HG03039 (cell line): ENCODE measurements around the gene EBF4.

Experiments used
- ATAC-seq: cut with Tn5 transposase; IDR thresholded peaks from one replicate; pipeline ENCODE4 v1.9.1; 2021; ENCODE audit warnings: mild to moderate bottlenecking, moderate library complexity; ENCODE audit not compliant: unreplicated experiment

EBF4 gene

DNA sequence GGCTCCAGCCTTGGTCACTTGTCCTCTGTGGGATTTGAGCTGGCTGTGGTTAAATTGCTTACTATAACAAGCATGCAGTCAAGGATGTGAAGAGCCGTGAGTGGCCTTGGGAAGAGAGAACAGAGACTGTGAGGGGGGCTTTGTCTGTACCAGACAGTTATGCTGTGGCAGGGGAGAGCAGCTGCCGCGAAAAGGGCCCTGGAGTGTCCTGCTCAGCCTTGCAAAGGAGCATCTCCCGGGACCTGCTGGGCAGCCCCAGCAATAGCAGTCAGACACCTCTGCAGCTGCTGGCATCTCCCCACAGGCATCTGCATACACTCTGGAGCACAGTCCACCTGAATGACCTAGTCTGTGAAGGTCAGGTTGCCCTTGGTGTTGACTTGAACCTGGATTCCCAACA, 6.3 kb downstream of the EBF4 start:
- ATAC-seq: no peak

DNA sequence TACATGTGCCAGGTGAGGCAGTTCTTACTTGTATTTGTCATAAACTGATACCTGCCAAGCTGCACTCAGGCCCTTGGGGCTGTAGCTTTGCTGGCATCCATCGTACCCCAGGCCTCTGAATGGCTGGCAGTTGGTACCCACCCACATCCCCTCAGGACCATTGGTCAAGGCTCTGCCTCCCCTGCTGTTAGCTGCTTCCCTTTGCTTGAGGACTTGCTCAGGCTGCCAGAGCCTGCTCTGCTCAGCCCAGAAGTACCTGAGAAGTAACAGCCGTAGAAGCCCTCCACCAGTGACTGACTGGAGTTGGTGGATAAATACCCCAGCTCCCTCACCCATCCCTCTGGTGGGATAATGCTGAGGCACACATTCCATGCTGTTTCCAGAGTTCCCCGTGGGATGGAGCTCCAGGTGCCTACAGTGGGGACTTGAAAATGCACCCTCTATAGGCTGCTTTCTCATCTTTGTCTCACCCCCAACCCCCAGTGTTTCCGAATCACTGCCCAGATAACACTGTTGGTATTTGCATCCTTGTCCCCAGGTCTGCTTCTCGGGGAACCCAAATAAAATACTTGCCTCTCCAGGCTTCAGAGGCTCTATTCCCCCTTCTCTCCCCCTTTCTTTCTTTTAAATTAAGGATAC, 7.3 kb downstream of the EBF4 start:
- no peak for ATAC-seq

DNA sequence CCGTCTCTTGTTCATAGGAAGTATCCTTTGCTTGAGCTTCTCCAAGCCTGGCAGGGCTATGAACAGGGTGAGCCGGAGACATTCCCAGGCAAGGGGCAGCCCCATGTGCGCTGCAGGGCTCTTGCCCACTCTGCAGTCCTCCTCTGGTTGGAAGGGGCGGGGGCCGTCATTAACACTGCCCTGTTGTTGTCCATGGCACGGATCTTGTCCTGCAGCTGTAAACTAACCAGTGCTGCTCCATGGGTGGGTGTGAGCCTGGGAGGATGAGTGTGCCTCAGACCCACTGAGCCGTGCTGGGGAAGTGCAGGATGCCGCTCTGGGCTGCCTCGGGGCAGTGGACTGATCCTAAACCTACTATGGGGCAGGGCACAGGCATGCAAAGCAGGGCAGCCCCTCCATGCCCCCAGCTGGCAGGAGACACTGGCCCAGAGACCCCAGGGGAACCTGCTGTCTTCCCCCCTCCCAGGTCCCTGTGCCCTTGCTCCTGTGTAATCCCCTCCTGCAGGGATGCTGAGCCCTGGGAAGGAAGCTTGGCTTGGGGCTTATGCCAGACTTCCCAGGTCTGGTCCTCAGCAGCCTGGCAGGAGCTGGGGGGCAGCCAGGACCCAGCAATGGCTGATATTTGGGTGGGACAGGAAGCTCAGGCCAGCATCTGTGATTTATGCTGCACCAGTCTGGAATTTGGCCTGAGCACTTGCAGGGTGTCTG, 8.5 kb downstream of the EBF4 start:
- ATAC-seq: no peak

DNA sequence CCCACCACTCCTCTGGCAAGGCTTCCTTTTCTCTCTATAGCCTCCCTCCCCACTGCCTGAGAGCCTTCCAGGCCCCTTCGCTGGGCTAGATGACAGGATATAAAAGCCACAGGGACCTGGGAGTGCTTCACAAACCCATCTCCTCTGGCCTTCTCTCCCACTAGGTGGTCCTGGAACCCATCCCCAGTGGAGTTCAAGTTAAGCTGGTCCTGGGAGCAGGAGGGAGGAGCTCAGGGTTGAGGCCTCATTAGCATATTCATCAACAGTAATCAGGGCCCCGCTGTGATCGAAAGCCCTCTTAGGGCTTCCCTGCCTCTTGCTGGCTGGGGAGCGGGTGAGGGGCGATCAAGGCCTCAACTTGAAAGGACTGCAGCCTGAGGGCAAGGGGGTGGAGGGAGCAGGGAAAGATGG, 9.1 kb downstream of the EBF4 start:
- no peak for ATAC-seq

DNA sequence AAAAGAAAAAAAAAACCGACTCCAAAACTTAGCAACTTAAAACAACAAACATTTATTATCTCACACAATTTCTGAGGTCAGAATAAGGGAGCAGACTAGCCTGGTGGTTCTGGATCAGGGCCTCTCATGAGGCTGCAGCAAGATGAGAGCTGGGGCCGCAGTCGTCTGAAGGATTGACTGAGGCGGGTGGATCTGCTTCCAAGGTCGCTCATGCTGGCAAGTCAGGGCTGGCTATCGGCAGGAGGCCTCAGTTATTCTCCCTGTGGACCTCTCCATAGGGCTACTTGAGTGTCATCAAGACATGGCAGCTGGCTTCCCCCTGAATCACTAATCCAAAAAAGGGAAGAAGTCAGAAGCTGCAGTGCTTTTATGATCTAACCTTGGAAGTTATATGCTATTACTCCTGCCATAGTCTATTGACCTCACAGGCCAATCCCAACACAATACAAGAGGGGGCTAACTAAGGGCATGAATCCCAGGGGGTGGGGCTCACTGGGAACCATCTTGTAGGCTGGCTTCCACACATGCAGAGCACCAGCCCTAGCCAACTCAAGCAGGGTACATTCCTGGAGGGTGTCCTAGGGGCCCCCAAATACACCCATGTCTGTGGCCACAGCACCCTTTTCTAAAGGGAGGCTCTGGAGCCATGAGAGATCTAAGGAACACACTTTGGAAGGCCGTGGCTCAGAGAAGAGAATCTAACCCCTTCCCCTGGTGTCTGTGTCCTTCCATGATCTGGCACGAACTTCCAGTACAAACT, 11.3 kb downstream of the EBF4 start:
- no peak for ATAC-seq

DNA sequence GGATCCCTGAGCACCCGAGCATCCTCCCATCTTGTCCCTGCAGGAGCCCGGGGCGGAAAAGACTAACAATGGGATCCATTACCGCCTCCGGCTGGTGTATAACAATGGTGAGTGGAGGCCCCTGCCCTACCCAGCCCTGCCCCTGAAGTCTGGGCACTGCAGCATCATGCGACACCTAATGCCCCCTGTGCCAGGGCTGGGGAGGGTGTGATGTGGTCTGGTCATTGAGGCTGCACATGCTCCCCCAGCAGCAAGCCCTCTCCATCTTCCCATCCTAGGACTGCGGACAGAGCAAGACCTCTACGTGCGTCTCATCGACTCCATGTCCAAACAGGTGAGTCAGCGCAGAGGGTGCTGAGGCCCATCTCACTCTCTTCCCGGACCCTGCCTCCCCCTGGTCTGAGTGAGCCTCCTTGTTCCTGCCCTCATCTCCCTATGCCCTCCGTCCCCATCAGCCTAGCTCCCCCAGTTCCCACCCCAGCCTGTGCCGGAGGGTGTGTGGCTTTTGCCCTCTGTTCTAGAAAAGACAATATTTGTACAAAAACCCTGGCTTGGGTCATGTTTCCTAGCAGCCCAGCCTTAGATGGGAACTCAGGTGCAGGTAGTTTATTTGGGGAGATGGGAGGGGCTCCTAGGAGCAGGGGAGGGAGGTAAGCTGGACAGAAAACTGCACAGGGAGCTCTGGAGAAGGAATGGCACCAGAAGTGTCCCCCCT, 13.5 kb downstream of the EBF4 start:
- ATAC-seq: no peak

DNA sequence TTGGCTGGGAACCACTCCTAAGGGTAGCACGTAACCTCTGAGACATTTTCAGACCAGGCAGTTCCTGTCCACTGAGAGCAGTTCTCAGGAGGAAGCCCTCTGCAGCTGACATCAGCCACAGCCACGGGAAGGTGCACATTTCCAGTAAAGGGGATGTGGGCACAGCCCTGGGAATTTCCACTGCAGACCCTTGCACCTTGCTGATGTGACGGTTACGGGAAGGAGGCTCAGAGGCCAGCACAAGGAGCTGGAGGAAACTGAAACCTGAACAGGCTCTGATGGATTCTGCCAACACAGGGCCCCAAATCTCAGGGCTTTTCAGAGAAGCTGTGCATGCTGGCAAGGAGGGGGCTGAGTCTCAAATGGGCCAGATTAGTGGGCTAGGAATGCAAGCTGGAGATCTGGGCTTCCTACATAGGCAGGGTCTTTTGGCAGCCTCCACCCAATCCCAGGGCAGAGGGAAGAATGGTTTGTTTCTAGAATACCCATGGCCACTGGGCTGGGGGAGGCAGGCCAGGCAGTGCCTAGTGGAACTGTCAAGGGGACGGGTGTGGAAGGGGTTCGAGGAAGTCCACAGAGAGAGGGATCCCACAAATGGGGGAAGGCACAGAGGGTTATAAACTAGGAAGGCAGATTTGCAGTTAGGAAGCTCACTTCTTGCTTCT, 14.2 kb downstream of the EBF4 start:
- ATAC-seq: no peak

DNA sequence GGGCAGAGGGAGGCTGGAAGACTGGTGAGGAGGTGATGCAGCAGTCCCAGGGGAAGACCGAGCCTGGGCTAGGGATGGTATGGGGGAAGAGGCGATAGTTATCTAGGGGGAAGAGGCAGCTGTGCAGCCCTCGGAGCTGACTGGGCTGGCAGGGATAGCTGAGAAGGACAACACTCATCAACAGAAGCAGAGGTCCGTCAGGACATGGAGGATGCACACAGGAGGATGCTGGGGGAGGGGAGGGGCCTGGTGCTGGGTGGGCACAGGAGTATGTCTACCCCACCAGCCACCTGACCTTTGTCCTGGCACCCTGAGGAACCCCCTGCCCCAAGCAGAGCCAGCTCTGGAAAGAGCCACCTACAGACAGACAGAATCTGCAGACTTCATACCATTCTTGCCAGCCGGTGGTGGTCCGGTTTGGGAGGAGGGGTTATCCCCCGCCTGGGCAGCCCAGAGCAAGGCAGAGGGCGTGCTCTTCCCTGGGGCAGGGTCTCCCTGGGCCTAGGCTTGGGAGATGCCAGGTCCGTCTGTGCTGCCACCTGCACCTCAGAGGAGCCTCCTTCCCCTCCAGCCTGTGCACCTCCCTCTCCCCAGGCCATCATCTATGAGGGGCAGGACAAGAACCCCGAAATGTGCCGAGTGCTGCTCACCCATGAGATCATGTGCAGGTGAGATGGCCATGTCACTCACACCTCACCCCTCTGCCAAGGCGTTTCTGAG, 14.9 kb downstream of the EBF4 start:
- no peak for ATAC-seq

DNA sequence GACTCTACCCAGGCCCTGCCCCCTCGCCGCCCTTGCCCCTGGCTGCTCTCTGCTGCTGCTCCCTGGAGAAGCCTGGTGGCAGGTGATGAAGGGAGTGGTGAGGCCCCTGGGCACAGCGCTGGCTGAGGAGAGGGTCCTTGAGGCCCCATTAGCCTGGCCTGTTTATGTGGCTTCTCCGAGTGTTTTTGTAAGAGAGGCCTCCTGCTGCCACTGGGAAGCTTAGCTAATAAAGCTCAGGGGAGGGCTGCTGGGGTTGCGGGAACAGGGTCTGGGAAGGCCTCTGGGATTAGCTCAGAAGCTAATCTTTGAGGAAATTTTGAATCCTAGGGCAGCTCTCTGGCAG, 15.5 kb downstream of the EBF4 start:
- no peak for ATAC-seq

DNA sequence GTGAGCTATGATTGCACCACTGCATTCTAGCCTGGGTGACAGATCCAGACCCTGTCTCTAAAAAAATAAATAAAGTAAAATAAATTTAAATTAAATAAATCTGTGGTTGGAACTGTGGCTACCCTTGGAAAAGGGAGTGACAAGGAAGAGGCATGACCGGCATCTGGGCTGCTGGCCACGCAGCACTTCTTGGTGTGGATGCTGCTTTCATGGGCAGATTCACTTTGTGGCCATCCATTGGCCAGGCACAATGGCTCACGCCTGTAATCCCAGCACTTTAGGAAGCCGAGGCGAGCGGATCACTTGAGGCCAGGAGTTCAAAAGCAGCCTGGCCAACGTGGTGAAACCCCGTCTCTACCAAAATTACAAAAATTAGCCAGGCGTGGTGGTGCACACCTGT, 16.1 kb downstream of the EBF4 start:
- no peak for ATAC-seq

DNA sequence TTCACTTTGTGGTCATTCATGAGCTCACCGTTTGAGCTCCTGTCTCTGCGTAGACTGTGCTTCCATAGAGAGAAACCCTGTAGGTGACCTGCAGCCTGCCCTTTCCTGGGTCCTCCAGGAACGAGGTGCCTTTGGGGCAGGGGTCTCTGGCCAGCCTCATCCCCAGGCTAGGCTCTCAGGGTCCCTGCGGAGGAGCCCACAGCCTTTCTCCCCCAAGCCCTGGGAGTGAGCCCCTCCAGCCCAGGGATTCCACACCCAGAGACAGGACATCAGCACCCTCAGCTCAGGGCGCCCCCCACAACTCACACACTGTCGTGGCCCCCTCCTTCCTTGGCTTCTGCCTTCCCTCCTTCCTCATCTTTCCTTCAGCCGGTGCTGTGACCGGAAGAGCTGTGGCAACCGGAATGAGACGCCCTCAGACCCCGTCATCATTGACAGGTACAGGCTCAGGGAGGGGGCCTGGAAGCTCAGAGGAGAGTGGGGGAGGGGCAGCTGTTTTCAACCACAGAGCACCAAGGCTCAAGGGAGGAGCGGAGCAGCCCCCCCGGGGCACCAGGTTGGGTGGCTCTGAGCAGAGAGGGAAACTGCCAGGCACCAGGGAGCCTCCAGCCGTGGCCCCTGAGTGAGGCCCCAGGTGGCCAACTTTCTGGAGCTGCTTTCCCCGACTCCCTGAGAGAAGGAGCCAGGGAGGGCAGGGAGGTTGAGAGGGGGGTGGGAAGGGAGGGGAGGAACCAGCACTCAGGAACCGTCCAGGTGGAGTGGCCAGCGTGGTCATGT, 16.8 kb downstream of the EBF4 start:
- ATAC-seq: no peak

DNA sequence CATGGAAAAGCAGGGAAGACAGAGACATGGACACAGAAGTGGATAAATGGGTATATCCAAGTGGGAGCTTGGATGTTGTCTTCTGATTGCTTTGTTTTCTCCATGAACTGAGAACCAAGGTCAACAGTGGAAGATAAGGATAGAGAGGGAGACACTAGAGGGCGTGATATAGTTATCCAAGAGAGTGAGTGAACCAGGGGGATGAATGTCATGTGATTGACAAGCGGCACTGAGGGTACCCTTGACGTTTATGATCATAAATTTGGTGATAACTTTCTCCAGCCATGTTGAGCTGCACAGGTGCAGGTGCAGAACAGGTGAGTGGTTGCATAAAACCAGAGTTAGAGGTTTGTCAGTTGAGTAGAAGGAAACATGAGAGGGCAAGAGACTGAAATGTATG, 20.7 kb downstream of the EBF4 start:
- ATAC-seq: no peak

DNA sequence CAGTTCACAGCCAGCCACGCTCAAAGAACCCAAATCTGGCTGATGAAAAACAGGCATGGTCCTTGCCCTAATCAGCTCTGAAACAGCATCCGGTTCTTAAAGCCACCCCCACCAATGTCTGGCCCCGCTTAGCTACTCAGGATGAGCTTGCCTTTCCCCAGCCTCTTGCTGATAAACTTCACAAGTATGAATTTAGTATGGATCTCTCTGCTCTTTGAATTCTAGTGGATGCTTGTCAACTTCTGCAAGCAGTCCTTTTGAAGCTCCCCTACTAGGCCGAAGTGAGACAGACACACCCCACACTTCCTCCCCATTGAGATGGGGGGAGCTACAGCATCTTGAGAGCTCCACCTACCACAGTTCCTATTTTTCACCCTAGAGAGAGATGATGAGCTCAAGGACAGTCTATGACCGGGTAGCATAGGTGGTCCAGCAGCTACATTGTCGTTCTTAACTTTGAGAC, 36.7 kb downstream of the EBF4 start:
- no peak for ATAC-seq

DNA sequence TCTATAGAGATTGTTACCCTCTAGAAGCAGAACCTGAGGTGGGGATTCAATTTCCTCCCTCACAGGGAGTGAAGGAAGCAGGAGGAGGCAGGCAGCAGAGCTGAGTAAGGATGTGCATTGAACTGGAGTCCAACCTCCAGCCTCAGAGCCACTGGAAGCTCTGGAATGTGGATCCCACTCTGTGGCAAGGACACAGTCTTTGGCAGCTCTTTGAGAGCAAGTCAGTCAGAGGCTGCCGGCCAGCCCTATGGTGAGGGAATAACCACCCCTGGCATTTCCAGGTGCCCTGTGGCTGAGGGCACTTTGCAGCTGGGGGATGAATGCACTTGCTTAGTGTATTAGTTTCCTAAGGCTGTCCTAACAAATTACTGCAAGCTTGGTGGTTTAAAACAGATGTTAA, 37.2 kb downstream of the EBF4 start:
- ATAC-seq: no peak

DNA sequence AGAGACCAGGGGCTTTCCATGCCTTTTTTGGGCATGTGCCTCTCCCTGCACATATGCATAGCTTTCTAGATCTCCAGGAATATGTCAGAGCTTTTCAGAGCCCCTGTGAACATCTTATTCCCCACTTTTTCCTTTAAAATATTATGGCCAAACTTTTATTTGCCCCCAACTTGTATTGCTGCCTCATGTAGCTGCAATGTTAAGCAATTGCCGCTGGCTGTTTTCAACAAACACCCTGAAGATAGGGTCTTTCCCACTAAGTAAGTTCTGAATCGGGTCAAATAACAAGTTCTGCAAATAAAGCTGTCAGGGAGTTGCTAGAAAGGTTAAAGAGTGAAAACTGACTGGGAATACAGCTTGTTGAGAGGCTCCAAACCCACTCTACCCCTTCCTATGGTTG, 42.3 kb downstream of the EBF4 start:
- ATAC-seq: no peak

DNA sequence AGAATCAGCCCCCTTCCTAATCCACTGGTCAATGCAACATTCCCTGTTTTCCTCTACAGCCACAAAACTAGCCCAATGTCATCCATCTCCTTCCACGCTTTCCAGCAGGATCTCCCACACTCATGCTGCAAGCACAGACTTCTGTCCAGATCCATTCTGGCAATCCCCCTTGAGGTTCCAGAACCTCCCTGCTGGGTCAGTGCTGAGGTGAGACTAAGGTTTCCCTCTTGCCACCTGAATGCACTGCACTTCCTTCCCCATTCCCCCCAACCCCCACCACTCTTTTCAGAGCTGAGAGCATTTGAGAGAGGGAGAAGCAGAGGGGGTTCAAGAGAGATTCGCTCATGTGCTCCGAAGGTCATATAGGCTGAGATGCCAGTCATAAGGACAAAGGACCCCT, 43.9 kb downstream of the EBF4 start:
- ATAC-seq: no peak

DNA sequence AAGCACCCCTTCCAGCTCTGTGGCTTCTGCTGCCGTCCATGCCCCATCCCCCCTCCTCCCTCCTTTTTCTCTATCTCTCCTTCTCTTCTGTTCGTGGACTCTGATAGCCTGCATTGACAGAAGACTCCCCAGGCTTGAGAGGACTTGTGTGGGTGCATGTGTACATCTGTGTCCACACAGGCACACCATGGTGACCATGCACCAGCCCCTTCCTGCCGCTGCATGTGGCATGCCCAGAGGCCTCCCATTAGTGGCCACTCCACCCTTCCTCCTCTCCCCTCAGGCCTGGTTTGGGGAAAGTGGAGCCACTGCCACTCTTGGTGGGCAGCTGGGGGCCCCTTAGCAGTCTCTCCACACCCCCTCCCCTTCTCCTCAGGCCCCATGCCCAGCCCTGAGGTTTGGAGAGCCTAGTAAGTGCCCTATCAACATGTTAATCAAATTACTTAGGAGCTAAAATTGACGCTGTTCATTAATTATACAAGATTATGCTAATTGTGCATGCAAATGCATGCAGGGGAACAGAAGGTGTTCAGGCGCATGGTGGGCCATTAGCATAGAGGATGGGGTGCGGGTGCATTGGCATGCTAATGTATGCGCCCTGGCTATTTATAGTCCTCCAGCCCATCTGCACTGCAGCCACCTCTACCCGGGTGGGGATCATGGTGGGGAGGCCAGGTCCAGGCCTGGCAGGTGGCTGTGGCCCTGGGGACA, 45.9 kb downstream of the EBF4 start:
- no peak for ATAC-seq

DNA sequence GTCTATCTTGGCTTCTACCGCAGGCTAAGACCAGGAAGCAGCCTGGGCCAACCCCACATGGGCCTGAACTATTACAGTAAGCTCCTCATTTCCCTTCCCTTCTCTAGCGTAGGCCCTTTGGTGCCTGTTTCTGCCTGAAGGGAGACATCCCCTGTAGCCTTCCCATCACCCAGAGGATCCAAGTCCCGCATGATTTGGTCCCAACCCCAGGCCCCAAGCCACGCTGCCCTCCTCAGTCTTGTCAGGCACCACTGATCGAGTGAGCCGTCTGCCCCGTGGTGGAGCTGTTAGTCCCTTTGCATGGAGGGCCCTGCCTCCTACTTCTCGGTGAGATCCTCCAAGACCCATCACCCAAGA, 46.4 kb downstream of the EBF4 start:
- ATAC-seq: no peak

DNA sequence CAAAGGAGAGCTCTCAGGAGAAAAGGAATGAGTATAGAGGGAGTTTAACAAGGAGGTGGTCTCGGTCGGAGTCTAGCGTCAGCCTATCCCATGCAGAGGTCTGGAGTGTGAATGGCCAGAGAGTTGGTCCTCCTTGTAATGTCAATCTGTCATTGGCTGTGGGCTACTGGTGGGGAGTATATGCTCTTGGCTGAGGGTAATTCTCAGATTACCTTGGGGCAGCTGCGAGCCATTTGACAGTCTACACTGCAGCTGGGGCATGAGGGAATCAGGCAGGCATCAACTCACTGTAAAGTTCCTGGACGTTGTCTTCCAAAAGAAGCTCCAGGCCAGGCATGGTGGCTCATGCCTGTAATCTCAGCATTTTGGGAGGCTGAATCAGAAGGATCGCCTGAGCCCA, 48.1 kb downstream of the EBF4 start:
- ATAC-seq: no peak
